Daoy (cell line): ENCODE results near the gene TMTC2. TPM values are rescaled to one million over a fixed set of nuclear protein-coding genes. Genes with fewer than 3 reads are reported as not detected.

Source experiments
- DNase-seq: peaks from one replicate; pipeline ENCODE4 v3.0.0-alpha.2; 2015; ENCODE audit warnings: low read depth
- total RNA-seq: library from RNA; depleted of rRNA; stranded (reverse); fragments of >200 nt; shearing (Covaris generic); gene quantifications from 2 replicates; pipeline ENCODE4 v1.2.3, GENCODE V29; 2014

The TMTC2 gene
- total RNA-seq, 1 experiment from 2014 or later: 1.3 TPM

DNA sequence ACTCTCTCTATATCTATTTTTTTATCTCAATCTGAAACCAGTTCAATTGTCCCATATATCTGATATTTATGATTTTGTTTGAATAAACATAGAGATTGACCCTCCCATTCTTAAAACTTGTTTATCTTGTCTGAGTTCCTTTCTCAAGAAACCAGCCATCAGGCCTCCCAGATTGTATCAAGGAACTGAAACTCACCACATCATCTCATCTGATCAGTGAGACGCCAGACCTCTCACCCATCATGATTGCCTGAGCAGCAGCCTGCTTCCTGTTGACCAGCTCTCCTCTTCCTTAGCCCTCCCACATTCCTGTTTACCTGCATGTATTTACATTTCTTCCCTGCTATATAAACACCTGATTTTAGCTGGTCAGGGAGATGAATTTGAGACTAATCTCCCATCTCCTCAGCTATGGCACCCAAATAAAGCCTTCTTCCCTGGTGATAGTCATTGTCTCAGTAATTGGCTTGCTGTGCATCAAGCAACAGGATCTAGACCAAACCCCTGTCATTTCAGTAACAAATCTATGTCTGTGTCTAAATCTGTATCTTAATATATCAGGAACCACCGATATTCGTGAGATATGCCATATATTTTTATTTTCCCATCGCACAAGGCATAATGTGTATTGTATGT is 323.6 kb downstream of the TMTC2 start:
- no peak for DNase-seq

DNA sequence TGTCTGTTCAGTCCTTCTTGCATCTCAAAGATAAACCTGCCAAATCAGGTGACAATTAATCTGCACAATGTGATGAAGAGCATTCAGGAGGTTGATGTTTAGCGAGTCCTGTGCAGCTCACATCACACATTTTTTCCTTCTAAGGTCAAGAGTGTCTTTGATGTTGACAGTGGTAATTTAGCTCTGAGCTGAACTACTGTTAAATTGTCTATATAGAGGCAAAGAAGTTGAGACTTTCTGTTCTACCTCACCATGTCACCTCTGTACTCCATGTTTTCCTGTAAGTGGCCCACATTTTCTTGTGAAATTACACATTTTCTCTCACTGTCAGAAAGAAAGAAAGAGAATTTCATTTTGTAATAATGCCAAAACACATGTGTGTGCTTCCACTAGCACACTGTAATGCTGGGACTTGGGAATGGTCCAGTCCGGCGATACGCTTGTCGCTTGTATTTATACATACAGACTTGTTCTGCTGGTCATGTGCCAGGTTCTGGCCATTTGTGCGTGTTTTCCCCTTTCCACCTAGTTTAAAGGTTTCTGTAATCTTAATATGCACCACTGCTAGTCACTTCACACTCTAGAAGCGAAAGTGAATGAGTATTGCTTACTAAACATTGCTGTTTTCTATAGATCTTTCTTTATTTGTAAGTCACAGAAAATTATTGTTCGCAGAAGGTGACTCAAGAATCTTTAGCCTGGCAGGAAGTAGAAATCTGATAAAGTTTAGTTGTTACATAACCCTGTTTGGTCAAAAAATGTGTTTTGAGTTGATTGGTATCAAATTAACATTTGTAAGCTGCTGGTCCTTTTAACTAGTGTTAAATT is 328.9 kb downstream of the TMTC2 start:
- no peak for DNase-seq

DNA sequence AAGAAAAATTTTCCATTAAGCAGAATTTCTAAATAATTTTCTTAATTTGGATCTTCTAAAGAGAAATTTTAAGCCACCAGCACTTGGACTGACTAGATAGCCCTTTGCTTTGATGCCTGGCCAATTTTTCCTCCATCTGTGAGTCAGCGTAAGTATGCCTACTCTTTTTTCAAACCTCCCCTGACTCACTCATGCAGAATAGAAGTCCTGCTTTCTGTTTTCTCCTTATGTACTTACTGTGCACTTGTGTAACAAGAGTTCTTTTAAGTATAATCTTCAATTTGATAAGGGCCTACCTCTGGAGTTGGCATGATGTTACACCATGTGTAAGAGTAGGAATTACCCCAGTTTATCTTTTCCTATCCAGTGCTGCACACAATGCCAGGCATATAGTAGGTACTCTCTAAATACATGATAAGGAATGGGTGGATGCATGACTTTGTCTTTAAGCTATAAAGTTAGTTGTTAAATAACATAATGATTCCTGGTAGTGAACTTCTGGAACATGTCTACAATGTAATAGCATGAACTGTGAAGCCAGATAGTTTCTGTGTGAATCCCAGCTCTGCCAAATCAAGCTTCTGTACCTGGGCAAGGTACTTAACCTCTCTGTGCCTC is 329.6 kb downstream of the TMTC2 start:
- DNase-seq: peak; percentile 41

DNA sequence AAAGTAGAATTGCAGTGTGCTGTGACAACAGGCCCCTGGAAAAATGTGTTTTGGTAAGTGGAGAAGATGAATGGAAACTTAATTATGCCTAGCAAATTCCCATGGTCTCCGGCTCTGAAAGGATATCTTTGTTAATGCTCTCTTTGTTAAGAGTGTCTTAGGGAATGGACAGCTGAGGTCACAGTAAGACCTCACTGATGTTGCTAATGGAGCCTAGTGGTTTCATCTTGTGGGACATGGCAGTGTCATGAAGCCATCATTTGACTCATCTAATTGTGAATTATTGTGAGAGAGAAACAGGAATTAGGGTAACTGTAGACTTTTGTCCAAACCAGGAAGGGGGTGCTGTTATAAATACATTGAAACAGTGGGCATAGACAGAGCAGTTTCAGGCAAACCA is 330.3 kb downstream of the TMTC2 start:
- DNase-seq: no peak

DNA sequence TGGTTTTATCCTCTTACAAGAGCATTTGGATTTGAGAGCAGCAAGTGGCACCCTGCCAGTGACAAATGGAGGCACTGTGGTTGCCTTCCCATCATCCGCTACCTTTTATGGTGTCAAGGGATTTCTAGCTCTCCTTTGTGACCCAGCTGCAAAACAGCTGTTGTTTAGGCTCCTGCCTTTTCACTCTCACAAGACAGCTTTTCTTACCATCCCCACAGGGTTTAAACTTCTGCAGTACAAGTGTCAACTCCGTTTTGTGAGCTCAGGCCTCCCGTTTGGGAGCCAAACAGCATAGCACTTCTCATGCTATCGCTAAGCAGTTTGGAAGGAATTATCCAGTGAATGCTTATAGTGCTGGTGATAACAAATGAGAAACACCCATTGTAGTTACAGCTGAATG is 331.4 kb downstream of the TMTC2 start:
- DNase-seq: no peak

DNA sequence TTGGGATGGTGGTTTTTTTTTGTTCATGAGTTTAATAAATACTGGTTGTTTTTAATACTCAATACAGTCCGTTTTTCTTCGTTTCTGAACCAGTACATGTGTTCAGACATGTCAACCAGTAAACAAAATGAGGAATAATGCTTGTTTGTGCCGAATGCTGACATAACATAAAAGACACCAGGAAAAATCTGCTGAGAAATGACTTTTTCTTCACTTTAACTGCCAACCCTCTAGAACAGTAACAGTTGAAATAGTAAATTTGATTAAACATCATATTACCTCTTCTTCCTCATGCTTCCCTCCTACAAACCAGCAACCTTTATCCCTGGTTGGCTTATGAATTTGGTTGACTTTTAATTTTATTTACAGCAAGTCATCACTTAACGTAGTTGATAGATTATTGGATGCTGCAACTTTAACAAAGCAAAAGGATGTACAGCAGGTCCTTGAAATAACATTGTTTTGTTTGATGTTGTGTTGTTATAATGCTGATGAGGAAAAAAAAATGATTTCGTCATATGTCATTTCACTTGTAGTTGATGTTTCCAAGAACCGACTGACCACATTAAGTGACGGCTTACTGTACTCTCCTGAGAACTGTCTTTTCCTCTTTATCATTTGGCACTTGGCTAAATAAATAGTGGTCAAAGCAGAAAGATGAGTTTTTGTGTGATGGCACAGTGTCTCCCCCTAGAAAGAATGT is 340.5 kb downstream of the TMTC2 start:
- no peak for DNase-seq

DNA sequence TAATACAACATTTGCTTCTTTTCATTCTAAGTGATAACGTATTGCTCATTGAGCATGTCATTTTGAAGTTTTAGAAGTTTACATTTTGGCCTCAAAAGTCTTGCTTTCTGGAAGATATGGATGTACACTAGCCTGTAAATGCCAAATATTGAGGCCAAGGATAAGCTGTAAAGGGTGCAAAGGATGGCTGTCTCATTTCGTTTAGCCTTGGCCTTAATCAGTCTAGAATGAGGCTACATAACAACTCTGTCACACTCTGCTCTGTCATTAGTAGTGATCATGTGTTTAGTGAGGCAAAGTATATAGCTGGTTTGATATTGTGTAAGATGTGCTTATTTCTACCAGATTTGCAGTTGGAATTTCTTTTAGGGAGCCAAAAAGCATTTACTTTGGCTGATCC is 344.5 kb downstream of the TMTC2 start:
- DNase-seq: no peak

DNA sequence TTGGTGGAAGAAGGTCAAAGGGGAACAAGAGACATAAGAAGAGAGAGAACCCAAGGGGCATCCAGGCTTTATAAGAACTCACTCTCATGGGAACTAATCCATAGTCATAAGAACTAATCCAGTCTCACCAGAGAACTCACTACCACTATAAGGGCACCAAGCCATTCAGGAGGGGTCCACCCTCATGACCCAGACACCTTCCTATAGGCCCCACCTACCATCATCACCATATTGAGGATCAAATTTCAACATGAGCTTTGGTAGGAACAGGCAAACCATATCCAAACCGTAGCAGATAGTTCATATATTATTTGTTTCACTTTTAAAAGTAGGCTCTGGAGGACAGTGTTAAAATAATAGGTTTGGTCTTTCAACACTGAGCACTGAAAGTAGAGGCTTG is 350.1 kb downstream of the TMTC2 start:
- DNase-seq: no peak

DNA sequence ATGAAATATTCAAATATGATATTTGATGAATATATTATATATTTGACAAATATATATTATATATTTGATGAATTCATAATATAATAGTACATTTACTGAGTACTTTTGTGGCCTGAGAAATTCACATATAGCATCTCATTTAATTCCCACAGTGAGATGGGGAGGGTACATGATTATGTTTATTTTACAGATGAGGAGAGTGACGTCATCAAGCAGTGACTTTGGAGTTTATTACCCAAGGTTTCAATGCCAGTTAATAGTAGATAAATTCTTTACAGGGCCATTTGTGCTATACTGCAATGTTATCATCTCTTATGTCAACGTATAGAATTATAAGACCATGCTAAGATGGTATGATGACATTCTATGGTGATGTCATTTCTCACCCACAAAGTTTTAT is 352.7 kb downstream of the TMTC2 start:
- DNase-seq: no peak

DNA sequence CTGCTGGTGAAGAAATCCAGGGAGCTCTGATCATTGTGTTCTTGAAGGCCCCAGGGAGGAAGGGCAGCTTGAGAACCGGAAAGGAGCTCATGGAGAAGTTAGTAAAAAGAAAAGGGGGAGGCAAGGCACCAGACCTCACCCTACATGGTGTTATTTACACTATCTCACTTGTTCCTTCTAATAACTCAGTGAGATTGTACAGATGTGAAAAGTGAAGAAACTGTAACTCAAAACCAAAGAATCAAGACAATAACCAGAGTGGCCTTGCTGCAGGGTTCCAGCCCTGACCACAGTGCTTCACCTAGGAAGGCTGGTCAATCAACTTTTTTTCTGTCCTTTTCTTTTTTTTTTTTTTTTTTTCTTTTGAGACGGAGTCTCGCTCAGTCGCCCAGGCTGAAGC is 353.6 kb downstream of the TMTC2 start:
- DNase-seq: no peak

DNA sequence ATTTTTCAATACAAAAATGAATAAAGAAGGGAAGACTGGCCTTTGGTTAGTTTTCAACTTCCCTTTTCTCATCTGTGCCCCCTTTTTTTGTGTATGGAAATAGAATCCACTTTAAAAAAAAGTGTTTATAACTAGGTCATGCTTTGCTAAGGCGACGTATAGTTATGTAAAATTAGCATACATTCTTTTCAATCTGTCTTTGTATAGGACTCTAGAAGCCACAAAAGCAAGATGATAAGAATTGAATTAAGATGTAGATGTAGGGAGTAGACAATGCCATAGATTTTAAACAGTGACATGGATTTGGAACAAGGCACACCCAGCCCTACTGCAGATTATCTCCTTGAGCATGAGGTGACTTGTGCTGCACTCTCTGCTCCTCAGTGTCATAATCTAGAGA is 354.3 kb downstream of the TMTC2 start:
- DNase-seq: no peak

DNA sequence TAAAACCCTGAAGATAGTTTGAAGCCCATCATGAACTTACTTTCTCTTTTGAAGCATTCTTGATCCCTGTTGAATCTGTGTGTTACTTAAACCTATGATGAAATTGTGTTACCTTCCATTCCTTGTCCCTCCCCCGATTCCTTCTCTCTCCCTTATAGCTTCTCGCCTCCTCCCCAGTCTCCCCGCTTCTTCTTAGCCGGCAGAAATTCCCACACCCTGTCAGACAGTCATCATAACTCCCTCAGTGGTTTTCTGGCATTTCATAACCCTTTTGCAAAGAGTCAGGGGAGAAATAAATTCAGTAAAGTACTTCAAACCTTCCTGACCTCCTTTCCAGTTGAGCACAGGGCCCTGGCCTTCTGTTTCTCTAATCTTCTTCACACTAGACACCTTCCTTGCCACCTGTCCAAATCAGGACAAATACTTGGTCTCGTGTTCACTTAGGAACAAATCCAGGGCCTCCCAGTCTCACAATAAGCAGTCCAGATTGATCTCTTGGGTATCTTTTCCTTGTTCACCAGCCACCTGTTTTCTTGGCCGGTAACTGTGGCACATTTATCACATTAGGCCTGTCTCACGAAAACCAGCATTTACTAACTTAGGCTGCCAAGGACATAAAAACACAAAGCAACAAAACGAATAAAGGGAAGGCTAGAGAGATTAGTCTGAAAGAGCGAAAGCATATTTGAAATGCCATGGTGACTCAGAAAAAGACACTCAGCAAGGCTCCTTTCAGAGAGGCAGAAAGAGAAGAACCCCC is 355.9 kb downstream of the TMTC2 start:
- DNase-seq: no peak

DNA sequence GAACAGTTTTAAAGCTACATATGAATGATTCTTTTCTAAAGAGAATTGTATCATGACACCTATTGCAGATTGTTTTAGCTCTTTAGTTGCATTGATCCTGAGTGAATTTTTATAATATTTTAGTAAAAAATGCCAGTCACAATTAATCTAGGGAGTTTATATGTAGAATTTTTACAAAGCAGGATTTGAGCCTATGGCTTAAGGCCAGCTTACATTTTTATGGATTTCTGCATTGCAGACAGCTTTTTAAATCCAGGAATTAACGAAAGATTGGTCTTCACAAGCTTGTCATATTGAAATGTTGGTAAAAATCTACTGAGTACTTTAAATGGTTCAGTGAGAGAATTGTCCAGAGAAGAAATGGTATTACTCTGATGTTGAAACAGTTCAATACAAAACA is 358.0 kb downstream of the TMTC2 start:
- no peak for DNase-seq

DNA sequence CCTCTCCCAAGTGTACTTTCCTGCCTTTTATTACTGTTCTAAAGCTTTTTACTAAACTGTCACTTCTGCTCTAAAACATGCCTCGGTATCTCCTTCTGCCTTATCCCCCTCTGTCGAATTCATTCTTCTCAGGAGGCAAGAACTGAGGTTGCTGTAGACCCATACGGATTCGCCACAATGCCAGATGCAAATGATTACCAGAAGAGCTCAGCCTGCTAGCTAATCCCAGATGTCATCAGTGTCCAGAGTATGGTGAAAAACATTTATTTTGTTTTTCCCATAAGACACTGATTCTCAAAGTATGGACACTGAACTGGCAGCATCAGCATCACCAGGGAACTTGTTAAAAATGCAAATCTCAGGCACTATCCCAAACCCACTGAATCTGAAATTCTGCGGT is 359.3 kb downstream of the TMTC2 start:
- DNase-seq: no peak

DNA sequence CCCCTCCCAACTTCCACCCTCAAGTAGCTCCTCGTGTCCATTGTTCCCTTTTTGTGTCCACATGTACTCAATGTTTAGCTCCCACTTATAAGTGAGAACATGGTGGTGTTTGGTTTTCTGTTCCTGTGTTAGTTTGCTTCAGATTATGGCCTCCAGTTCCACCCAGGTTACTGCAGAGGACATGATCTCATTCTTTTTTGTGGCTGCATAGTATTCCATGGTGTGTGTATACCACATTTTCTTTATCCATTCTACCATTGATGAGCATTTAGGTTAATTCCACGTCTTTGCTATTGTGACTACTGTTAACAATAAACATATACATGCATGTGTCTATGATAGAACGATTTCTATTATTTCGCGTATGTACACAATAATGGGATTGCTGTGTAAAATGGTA is 362.6 kb downstream of the TMTC2 start:
- DNase-seq: no peak

DNA sequence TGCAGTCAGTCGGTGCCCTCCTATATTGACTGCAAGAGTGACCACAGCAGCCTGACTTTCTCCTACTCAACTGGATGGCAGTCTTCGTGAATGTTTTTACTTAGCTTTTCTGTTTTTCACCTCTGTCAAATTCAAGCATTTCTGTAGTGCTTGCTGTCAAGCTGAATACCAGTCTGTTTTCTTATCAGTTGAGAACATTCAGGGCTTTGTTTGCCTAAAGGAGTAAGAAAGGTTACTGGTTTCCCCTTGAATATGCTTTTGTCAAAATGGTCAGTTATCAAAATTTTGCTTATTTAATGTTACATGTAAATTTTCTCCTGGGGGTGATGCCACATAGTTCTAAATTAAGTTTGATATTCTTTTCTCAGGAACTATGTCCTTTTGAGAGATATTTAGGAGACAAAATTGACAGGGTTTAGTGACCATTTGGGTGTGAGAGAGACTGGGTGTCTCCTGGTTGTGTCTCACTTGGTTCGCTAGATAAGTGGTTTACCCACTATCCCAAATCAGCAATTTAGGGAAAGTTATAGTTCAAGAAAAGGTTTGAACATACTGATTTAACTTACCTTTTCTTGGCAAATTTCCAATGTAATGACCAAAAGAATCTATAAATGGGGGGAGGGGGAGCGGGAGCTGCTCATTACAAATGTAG is 366.3 kb downstream of the TMTC2 start:
- no peak for DNase-seq

DNA sequence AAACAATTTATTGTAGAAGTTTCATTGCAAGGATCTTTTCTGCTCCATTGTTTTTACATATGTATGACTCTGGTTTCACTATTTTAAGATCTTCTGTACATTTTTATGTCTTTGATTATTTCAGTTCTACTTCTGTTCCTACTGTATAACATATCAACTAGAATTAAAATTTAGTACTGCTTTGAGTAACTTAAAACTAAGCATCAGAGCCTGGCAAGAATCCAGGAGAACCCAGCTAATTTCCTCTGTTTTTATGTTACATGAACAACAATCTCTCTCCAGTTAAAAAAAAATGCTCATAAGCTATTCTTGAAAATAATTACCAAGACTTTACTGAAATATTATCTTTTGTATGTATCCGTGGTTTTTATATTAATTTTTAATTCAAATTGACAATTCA is 370.7 kb downstream of the TMTC2 start:
- no peak for DNase-seq

DNA sequence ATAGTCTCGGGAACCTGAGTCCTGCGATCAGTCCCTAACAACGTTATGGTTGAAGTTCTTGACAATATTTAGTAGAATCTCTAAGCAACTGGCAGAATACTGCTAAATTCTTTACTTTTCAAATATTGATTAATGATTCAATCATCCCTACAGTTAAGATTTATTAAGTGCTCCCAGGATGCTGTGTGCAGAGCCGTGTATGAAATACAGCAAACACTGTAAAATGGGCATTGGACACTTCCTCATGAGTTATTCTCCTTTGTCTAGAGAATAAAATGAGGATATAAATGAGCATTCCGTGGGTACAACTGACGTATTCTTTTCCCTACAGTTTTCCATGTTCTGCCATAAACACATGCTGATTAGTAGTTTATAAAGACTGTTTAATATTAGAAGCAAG is 372.4 kb downstream of the TMTC2 start:
- DNase-seq: no peak

DNA sequence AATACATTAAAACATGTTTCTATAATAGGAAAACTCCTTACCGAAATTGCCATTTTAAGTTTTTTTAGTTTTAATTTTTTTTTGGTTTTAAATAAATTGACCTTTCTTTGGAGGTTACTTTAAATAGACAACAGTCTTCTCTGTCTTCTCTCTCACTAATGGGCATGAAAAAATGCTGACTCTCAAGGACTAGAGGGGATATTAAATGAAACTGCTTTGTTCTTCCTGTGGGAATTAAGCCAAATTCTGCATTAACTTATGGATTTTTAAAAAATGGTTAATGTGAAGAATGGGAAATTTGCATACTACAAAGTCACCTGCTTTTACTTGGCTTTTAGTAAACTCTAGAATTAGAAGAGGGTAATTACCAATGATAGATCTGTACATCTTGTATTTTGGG is 378.9 kb downstream of the TMTC2 start:
- no peak for DNase-seq

DNA sequence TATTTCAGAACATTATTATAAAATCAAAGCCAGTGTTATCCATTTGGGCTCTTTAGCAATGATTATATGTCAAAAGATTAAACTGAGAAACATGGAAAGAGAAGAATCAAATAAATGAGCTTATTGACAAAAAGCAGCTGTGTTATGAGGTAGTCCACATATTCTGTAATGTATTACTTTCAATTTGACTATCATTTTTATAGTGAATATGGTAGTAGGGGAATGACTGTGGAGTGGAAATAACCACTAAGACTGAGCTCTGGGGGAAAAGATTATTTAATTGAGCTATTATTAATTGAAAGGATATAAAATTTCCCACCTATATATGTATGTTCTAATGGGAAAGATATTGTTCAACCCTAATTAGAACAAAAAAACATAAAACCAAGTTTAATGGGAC is 381.3 kb downstream of the TMTC2 start:
- DNase-seq: no peak

DNA sequence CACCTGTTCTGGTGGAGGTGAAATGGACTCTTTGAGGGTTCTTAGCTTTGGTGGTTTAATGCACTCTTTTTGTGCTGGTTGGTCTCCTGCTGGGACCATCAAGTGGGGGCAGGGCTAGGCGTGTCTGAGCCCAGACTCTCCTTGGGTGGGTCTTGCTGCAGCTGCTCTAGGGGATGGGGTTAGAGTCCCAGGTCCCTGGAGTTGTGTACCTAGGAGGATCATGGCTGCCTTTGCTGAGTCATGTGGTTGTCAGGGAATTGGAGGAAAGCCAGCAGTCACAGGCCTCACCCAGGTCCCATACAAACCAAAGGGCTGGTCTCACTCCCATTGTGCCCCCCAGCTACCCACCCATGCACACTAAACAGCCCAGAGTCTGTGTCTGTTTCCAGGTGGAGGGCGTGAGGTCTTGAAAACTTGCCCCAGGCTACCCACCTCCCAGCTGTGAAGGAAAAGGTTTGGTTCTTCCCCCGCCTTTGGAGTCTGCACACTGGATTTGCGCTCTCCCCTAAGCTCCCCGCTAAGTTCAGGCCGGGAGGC is 387.7 kb downstream of the TMTC2 start:
- DNase-seq: no peak
